Stomach (tissue), 4 donors: ENCODE data around the gene NAALADL2.

Experiments used
- CTCF ChIP-seq, 7 experiments: fragments of 450-650 bp in 4 of 7; fragments of 200-600 bp in 3 of 7; sonication (generic) in 3 of 7; IDR thresholded peaks; one replicate each; pipeline ENCODE4 v1.5.1; 2016 to 2019; ENCODE audit warnings: antibody characterized with exemption in 7 of 7, control low read depth in 2 of 7, mild to moderate bottlenecking in 1 of 7
- POLR2A ChIP-seq, 4 donors: fragments of 450-650 bp; IDR thresholded peaks; one replicate each; pipeline ENCODE4 v1.6.1; 2016; ENCODE audit warnings: antibody characterized with exemption in 4 of 4, control low read depth in 2 of 4, mild to moderate bottlenecking in 1 of 4, moderate library complexity in 1 of 4
- POLR2AphosphoS5 ChIP-seq, 3 donors: sonication (generic); formaldehyde crosslinking; IDR thresholded peaks; one replicate each; pipeline ENCODE4 v1.6.1; 2016; ENCODE audit warnings: antibody characterized with exemption in 3 of 3

- TF ChIP-seq POLR2A (IDR thresholded peaks at IDR 0.05) (no peak), CTCF (IDR thresholded peaks at IDR 0.05) (no peak), POLR2AphosphoS5 (IDR thresholded peaks at IDR 0.05) (no peak)
These were observed 746.7 kb downstream of the NAALADL2 start for GRCh38 chr3:175605851-175606250.
